GM10266 (cell line): ENCODE measurements around the gene KAZN.

ENCODE experiments used
- DNase-seq: peaks from one replicate; pipeline ENCODE4 v3.0.0; 2012; ENCODE audit errors: extremely low spot score
- TF ChIP-seq, protein P1 (sequence below): IDR thresholded peaks from 2 replicates; pipeline ENCODE4 v1.5.1; 2012; ENCODE audit warnings: mild to moderate bottlenecking, low read depth; ENCODE audit not compliant: control insufficient read depth, insufficient read depth; ENCODE audit errors: missing control alignments

KAZN gene

GRCh38 chr1:15148941-15149340, 550.5 kb downstream of the KAZN start:
- no peak for DNase-seq
- TF ChIP-seq, protein P1, sequence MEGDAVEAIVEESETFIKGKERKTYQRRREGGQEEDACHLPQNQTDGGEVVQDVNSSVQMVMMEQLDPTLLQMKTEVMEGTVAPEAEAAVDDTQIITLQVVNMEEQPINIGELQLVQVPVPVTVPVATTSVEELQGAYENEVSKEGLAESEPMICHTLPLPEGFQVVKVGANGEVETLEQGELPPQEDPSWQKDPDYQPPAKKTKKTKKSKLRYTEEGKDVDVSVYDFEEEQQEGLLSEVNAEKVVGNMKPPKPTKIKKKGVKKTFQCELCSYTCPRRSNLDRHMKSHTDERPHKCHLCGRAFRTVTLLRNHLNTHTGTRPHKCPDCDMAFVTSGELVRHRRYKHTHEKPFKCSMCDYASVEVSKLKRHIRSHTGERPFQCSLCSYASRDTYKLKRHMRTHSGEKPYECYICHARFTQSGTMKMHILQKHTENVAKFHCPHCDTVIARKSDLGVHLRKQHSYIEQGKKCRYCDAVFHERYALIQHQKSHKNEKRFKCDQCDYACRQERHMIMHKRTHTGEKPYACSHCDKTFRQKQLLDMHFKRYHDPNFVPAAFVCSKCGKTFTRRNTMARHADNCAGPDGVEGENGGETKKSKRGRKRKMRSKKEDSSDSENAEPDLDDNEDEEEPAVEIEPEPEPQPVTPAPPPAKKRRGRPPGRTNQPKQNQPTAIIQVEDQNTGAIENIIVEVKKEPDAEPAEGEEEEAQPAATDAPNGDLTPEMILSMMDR: no peak

DNA sequence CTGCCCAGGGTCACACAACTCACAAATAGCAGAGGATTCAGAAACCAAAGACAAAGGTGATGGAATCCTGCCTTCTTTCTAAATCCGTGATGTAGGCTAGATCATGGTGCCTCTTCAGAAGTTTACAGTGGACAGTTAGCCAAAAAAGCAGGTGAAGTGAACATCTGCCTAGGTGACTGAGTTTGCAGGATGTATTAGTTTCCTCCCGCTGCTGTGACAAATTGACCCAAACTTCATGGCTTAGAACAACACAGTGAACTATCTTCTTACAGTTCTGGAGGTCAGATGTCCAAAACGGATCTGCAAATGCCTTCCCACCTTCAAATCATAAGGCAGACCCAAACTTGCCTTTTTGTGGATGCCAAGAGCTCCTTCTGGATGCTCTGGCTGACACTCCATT, 551.9 kb downstream of the KAZN start:
- DNase-seq: no peak

GRCh38 chr1:15151377-15151806, 552.9 kb downstream of the KAZN start:
- no peak for DNase-seq
- TF ChIP-seq, protein P1: no peak

More for the DNA sequence above, 551.9 kb downstream of the KAZN start:
- TF ChIP-seq, protein P1: no peak

DNA sequence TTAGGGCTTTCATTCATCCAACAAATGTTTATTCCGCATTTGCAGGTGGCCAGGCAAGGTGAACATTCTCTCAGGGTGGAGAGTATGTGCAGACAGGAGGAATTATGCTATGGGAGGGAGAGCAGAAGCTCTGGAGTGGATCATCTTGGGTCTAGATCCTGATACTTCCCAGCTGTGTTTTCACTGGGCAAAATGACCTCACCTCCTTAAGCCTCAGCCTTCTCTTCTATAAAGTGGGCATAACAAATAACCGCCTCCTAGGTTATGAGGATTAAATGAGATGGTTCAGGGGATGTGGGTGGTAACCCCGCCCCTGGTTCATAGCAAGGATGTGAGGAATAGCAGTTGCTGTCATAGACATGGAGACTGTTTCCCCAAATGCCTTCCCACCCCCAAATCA, 553.4 kb downstream of the KAZN start:
- no peak for DNase-seq
- TF ChIP-seq, protein P1: no peak

GRCh38 chr1:15152318-15153183, 554.1 kb downstream of the KAZN start:
- DNase-seq: peak; percentile 67
- TF ChIP-seq, protein P1: peak; percentile 55

DNA sequence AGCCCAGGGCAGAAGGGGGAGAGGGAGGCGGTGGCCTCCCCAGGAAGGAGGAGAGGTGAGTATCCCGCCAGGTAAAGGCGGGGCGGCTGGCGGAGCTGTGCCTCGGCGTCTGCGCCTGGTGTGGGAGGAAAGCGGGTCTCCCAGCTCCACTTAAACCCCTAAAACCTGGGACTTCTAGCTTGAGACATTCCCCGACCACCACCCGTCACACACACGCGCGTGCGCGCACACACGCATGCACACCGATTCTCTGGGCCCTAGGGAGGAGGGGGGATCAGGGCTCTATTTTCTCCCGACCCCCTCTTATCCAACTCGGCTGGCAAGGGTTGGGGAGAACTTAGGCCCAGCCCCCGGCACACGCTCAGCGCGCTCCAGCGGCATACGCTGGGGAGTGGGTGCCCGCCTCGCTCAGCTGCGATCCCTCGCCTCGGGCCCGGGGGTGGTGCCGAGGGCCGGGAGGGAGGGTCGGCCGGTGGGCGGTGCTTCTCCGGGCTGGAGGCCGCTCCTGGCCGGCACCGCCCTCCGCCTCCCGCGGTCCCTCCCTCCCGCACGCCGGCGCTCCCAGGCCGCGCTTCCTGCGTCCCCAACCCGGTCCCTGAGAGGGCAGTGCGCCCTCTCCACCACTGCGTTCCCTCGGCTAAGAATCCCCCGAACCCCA, 554.8 kb downstream of the KAZN start, which contains the start of gene TMEM51:
Gene TMEM51 (plus strand): TSS at position 564 of the 658 bp plus-strand sequence. CDS start 61,341 bp downstream, outside the sequence.
- peak; percentile 65 for DNase-seq
- TF ChIP-seq, protein P1: no peak
